Panc1 (cell line): ENCODE data around the gene LPP. TPM values are rescaled to one million over a fixed set of nuclear protein-coding genes. Genes with fewer than 3 reads are reported as not detected.

Source experiments
- ATAC-seq: fragments of 200-7000 bp; cut with Tn5 transposase; 2 replicates; pipeline ENCODE4 v1.9.1; 2020; ENCODE audit warnings: mild to moderate bottlenecking, moderate library complexity
- BruUV-seq: library from RNA; stranded (reverse); fragments of 400-500 nt; replicated peaks from 2 replicates; lab custom pipeline; 2021; lab: Mats Ljungman, UMichigan
- CTCF ChIA-PET: fragments of 300-600 bp; sonication (Branson Sonifier 250); formaldehyde crosslinking; loops from one replicate; lab custom pipeline; 2022; ENCODE audit warnings: antibody characterized with exemption; lab: Charles Lee
- POLR2A ChIA-PET: fragments of 300-600 bp; sonication (Branson Sonifier 250); formaldehyde crosslinking; loops from one replicate; lab custom pipeline; 2022; ENCODE audit warnings: antibody characterized with exemption; lab: Charles Lee
- DNase-seq: peaks from one replicate; pipeline ENCODE4 v3.0.0-alpha.2; 2010; ENCODE audit warnings: low read depth, low spot score
- H3K27ac ChIP-seq: 2 replicates; pipeline ENCODE4 v1.5.1; 2011; ENCODE audit warnings: mild to moderate bottlenecking, low read length, inconsistent platforms
- H3K27me3 ChIP-seq: fragments of 200-500 bp; sonication (Bioruptor generic); 2 replicates; pipeline ENCODE4 v1.6.0; 2014; ENCODE audit warnings: low read length, inconsistent platforms; ENCODE audit not compliant: control insufficient read depth, insufficient read depth
- H3K36me3 ChIP-seq: fragments of 200-500 bp; sonication (Bioruptor generic); 2 replicates; pipeline ENCODE4 v1.5.1; 2014; ENCODE audit warnings: inconsistent platforms, mild to moderate bottlenecking, low read length, moderate library complexity; ENCODE audit not compliant: control insufficient read depth, insufficient read depth
- H3K4me1 ChIP-seq: 2 replicates; pipeline ENCODE4 v1.5.1; 2011; ENCODE audit warnings: inconsistent platforms, mild to moderate bottlenecking, low read length, moderate library complexity; ENCODE audit not compliant: control insufficient read depth, insufficient read depth
- H3K4me3 ChIP-seq, 2 experiments: 2 replicates each; pipeline ENCODE4 v1.5.1; 2011 to 2012; ENCODE audit warnings: low read depth in 2 of 2, low read length in 2 of 2, mild to moderate bottlenecking in 2 of 2, inconsistent platforms in 1 of 2, moderate library complexity in 1 of 2
- H3K9me3 ChIP-seq: fragments of 200-500 bp; sonication (Bioruptor generic); 2 replicates; pipeline ENCODE4 v1.5.1; 2014; ENCODE audit warnings: low read depth, mild to moderate bottlenecking, inconsistent platforms, low read length, moderate library complexity; ENCODE audit not compliant: control insufficient read depth, insufficient read depth
- CTCF ChIP-seq: fragments of 450-650 bp; IDR thresholded peaks from 2 replicates; pipeline ENCODE4 v1.5.1; 2017; ENCODE audit warnings: mild to moderate bottlenecking
- POLR2AphosphoS5 ChIP-seq: IDR thresholded peaks from 2 replicates; pipeline ENCODE4 v1.6.1; 2012; ENCODE audit warnings: mild to moderate bottlenecking, low read depth, low read length, moderate library complexity
- REST ChIP-seq, 2 experiments: IDR thresholded peaks; 2 replicates each; pipeline ENCODE4 v1.6.1; 2011 to 2012; ENCODE audit warnings: low read depth in 2 of 2, control low read depth in 1 of 2, low read length in 1 of 2, mild to moderate bottlenecking in 1 of 2, moderate library complexity in 1 of 2; ENCODE audit not compliant: insufficient read depth in 1 of 2
- SIN3A ChIP-seq: IDR thresholded peaks from 2 replicates; pipeline ENCODE4 v1.6.1; 2012; ENCODE audit warnings: low read depth, mild to moderate bottlenecking, low read length, moderate library complexity, borderline replicate concordance; ENCODE audit not compliant: insufficient read depth
- TCF7L2 ChIP-seq: IDR thresholded peaks from 2 replicates; pipeline ENCODE4 v1.6.1; 2011; ENCODE audit warnings: mild to moderate bottlenecking, low read depth, low read length, inconsistent platforms
- in situ Hi-C: cut with HindIII; loops from 2 replicates; pipeline ENCODE4 v1.10.0; 2016; ENCODE audit warnings: low sequenced_read_pairs, low pct_unique_long_range_greater_than_20kb
- intact Hi-C: fragments of 100-400 bp; cut with micrococcal nuclease; formaldehyde crosslinking; loops from one replicate; pipeline ENCODE4 v1.10.0; 2022; ENCODE audit not compliant: unreplicated experiment
- total RNA-seq: library from RNA; stranded (reverse); gene quantifications from one replicate; pipeline ENCODE4 v1.2.1, GENCODE V29; 2021; ENCODE audit not compliant: unreplicated experiment

The LPP gene
- total RNA-seq, 1 experiment from 2014 or later, result 90.0 TPM

- no peak for TF ChIP-seq REST (IDR thresholded peaks at IDR 0.05; ENCODE audit: insufficient read depth in 1 of 2, low read depth in 2 of 2, low read length in 1 of 2)
- no peak for TF ChIP-seq POLR2AphosphoS5
- TF ChIP-seq CTCF, result no peak
- TF ChIP-seq TCF7L2, result no peak
- no peak for TF ChIP-seq SIN3A
- intact Hi-C loops (no loop called here), in situ Hi-C loops (no loop called here)
- Histone ChIP-seq H3K27ac (no peak overlapping the region), H3K4me1 (no peaks in the 10 kb centered on the region; the same call in 1 of the 2 replicates), H3K4me3 (no peak overlapping the region), H3K9me3 (no peaks in the 10 kb centered on the region), H3K27me3 (no peaks in the 10 kb centered on the region), H3K36me3 (no peaks in the 10 kb centered on the region)
- DNase-seq, result peak; percentile 24
- ChIA-PET POLR2A (interaction anchor here (0.6 kb wide), 1 partner anchor 11 kb away, joined by 3 read pairs; no protein-coding TSS in a partner anchor), CTCF (no interaction called here)
- BruUV-seq, result no TSS peak
- ATAC-seq, result no peak
These were observed 33.1 kb downstream of the LPP start for GRCh38 chr3:188187053-188187452.

GRCh38 chr3:188188911-188189310, 35.0 kb downstream of the LPP start:
- CTCF ChIA-PET, result no interaction called here
- intact Hi-C loops (no loop called here), in situ Hi-C loops (no loop called here)
- no peak for TF ChIP-seq TCF7L2
- no peak for TF ChIP-seq SIN3A
- no peak for TF ChIP-seq REST (IDR thresholded peaks at IDR 0.05; ENCODE audit: insufficient read depth in 1 of 2, low read depth in 2 of 2, low read length in 1 of 2)
- TF ChIP-seq CTCF, result no peak
- no peak for TF ChIP-seq POLR2AphosphoS5
- H3K27ac ChIP-seq, result no peak overlapping the region
- BruUV-seq, result no TSS peak
- no peaks in the 10 kb centered on the region for H3K27me3 ChIP-seq
- H3K36me3 ChIP-seq, result no peaks in the 10 kb centered on the region
- H3K4me1 ChIP-seq, result no peaks in the 10 kb centered on the region; the same call in 1 of the 2 replicates
- H3K4me3 ChIP-seq, result no peak overlapping the region
- H3K9me3 ChIP-seq, result no peaks in the 10 kb centered on the region
- POLR2A ChIA-PET, result interaction anchor here (0.6 kb wide), 1 partner anchor 80 kb away, joined by 3 read pairs; no protein-coding TSS in a partner anchor
- DNase-seq, result no peak
- no peak for ATAC-seq
